ENCODE data around the gene RPL22L1. TPM values are rescaled to one million over a fixed set of nuclear protein-coding genes. Genes with fewer than 3 reads are reported as not detected.

Gene RPL22L1
- total RNA-seq, 1 donor from 2014 or later: 58.2 TPM

DNA sequence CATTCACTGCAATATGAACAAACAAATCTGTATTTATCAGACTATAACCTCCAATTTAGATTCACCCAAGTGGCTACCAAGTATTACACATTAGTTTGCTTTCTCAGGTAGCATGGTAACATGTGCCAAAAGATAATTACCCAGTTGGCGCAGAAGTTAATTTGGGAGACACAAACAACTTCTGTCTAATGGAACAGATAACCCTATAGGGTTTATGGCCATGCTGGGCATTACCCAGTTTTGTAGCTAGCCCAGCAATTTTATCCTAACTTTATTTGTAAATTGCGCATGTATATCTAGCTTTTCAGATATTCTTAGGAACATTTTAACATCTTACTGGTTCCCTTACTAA lies 780 bp downstream of the RPL22L1 start:
- Mint-ChIP-seq H3K9me3 (ENCODE audit: low read depth) (peaks cover 3% of the 10 kb centered on the region), H3K4me3 (ENCODE audit: unreplicated experiment) (peak overlapping the region; percentile 85), H3K27ac (ENCODE audit: unreplicated experiment) (peak overlapping the region; percentile 98), H3K27me3 (ENCODE audit: low read depth) (no peaks in the 10 kb centered on the region), H3K4me1 (ENCODE audit: low read depth) (peaks cover 24% of the 10 kb centered on the region), H3K36me3 (ENCODE audit: low read depth) (peaks cover 15% of the 10 kb centered on the region)
- DNase-seq (ENCODE audit: low spot score): no peak
- TF ChIP-seq, protein P1, sequence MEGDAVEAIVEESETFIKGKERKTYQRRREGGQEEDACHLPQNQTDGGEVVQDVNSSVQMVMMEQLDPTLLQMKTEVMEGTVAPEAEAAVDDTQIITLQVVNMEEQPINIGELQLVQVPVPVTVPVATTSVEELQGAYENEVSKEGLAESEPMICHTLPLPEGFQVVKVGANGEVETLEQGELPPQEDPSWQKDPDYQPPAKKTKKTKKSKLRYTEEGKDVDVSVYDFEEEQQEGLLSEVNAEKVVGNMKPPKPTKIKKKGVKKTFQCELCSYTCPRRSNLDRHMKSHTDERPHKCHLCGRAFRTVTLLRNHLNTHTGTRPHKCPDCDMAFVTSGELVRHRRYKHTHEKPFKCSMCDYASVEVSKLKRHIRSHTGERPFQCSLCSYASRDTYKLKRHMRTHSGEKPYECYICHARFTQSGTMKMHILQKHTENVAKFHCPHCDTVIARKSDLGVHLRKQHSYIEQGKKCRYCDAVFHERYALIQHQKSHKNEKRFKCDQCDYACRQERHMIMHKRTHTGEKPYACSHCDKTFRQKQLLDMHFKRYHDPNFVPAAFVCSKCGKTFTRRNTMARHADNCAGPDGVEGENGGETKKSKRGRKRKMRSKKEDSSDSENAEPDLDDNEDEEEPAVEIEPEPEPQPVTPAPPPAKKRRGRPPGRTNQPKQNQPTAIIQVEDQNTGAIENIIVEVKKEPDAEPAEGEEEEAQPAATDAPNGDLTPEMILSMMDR (IDR thresholded peaks at IDR 0.05): no peak

DNA sequence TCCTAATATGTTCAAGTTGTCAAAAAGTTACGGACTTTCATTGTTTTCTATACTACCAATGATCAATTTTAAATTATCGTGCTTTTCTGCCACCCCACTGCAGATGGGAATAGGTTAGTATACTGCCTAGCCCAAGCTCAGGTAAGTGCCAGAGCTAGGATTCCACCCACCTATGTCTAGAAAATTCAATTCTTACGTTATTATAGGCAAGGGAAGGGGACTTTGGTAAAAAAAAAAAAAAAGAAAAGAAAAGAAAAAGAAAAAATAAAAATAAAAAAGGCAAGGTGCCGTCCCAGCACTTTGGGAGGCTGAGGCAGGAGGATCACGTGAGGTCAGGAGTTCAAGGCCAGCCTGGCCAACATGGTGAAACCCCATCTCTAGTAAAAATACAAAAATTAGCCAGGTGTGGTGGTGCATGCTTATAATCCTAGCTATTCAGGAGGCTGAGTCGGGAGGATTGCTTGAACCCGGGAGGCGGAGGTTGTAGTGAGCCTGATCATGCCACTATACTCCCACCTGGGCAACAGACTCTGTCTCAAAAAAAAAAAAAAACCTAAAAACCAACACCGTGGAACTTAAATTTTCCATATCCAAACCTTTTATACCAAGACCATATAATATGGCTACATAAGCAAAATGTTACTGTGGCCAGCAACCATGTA lies 1.3 kb downstream of the RPL22L1 start:
- Mint-ChIP-seq H3K36me3 (ENCODE audit: low read depth) (peaks cover 15% of the 10 kb centered on the region), H3K27ac (ENCODE audit: unreplicated experiment) (peak overlapping the region; percentile 27), H3K9me3 (ENCODE audit: low read depth) (no peaks in the 10 kb centered on the region), H3K4me3 (ENCODE audit: unreplicated experiment) (peak overlapping the region; percentile 85), H3K27me3 (ENCODE audit: low read depth) (no peaks in the 10 kb centered on the region), H3K4me1 (ENCODE audit: low read depth) (peaks cover 24% of the 10 kb centered on the region)
- TF ChIP-seq, protein P1 (IDR thresholded peaks at IDR 0.05): no peak
- DNase-seq (ENCODE audit: low spot score): no peak

DNA sequence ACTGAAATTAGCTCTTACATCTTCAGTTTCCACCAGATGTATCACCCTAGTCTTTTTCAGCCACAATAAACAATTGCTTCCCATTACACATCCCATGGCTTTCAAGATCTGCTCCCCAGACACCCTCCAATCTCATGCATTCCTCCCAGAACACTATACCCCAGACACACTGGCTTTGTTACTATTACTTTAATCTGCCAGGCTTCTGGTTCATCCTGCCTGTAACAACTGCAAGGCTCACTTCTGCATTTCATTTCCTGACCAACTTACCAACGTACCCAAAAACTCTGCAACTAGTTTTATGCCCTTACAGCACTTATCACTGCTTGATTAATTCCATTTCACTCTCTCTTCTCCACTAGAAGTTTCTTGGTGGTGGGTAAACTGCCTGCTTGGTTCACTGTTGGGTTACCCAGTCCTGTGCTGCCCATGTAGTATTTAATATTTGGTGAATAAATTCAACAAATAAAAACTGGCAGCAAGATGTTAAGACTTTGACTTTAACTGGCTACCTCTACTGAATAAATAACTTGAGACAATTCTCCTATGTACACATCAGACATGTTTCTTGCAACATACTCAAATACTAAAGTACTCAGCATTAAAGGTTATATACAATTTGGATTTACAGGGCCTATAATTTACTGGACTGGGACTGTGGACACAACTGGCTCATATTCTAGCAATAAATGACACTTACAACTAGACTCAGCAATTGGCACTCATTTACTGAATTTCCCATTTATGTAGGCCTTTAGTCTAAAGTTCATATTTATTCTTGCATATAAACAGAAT lies 2.7 kb downstream of the RPL22L1 start:
- Mint-ChIP-seq H3K36me3 (ENCODE audit: low read depth) (peaks cover 15% of the 10 kb centered on the region), H3K4me3 (ENCODE audit: unreplicated experiment) (peak overlapping the region; percentile 0), H3K27ac (ENCODE audit: unreplicated experiment) (peak overlapping the region; percentile 3), H3K4me1 (ENCODE audit: low read depth) (peaks cover 34% of the 10 kb centered on the region), H3K27me3 (ENCODE audit: low read depth) (no peaks in the 10 kb centered on the region), H3K9me3 (ENCODE audit: low read depth) (no peaks in the 10 kb centered on the region)
- TF ChIP-seq, protein P1 (IDR thresholded peaks at IDR 0.05): no peak
- DNase-seq (ENCODE audit: low spot score): no peak

DNA sequence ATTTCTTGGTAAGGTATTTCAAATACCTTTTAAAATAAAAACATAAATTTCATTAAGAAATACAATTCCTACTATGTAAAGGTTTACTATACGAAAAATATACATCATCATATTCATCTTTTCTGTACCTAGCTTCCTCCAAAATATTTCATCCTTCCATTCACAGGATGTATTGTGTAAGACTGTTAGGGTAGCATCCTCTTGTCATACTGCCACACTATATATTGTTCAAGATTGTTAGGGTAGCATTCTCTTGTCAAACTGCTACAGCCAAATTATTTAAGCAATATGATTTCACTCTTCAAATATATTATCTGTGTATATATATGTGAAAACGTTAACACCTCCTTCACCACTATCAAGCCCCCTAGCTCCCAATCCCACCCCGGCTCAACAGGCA lies 3.5 kb downstream of the RPL22L1 start:
- Mint-ChIP-seq H3K9me3 (ENCODE audit: low read depth) (no peaks in the 10 kb centered on the region), H3K36me3 (ENCODE audit: low read depth) (peaks cover 15% of the 10 kb centered on the region), H3K27ac (ENCODE audit: unreplicated experiment) (no peak overlapping the region), H3K4me1 (ENCODE audit: low read depth) (peaks cover 34% of the 10 kb centered on the region), H3K27me3 (ENCODE audit: low read depth) (no peaks in the 10 kb centered on the region), H3K4me3 (ENCODE audit: unreplicated experiment) (no peak overlapping the region)
- TF ChIP-seq, protein P1 (IDR thresholded peaks at IDR 0.05): no peak
- no peak for DNase-seq (ENCODE audit: low spot score)

DNA sequence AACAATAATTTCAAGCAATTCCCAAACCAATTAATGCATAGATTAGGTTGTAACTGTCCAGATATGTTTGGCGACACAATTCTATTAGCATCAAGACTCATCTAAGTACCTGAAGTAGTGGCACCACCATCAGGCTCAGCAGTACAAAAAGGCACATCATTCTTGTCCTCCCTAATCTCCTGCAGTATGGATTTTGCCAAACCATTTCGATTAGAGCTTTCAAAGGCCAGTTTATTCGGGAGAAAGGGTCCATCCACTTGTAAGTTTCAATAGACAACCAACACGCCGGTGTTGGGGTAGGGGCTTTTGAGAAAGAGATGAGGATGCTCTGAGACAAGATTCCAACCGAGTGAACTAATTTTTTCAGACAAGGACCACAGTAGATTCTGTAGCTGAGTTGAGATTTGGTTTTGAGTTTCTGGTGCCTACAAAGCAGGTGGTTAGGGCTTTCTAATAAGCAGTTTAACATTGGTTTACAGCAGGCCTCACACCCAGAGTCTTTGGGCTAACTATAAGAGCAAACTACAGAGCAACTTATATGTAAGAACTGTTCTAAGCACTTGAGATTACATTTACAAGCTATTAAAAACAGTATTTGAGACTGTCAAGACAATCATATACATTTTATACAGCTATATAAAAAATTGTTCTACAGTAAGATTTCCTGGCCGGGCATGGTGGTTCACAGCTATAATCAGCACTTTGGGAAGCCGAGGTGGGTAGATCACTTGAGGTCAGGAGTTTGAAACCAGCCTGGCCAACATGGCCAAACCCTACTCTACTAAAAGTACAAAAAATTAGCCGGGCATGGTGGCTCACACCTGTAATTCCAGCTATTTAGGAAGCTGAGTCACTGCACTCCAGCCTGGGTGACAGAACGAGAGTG lies 4.5 kb downstream of the RPL22L1 start:
- no peaks in the 10 kb centered on the region for H3K9me3 Mint-ChIP-seq (ENCODE audit: low read depth)
- no peak for DNase-seq (ENCODE audit: low spot score)
- TF ChIP-seq, protein P1 (IDR thresholded peaks at IDR 0.05): no peak
- H3K36me3 Mint-ChIP-seq (ENCODE audit: low read depth): peaks cover 15% of the 10 kb centered on the region
- H3K27me3 Mint-ChIP-seq (ENCODE audit: low read depth): no peaks in the 10 kb centered on the region
- H3K4me3 Mint-ChIP-seq (ENCODE audit: unreplicated experiment): no peak overlapping the region
- H3K27ac Mint-ChIP-seq (ENCODE audit: unreplicated experiment): no peak overlapping the region
- peaks cover 31% of the 10 kb centered on the region for H3K4me1 Mint-ChIP-seq (ENCODE audit: low read depth)
